HepG2 (cell line): ENCODE results near the gene EIF4EBP3. TPM values are rescaled to one million over a fixed set of nuclear protein-coding genes. Genes with fewer than 3 reads are reported as not detected.

Source experiments
- BCL6 ChIP-seq: IDR thresholded peaks from 2 replicates; pipeline ENCODE4 v1.6.1; 2016; ENCODE audit warnings: missing genetic modification reagents, missing compliant biosample characterization
- GTF3A ChIP-seq: sonication (generic); formaldehyde crosslinking; conservative IDR thresholded peaks from 2 replicates; pipeline ENCODE4 v1.4.0; 2020; ENCODE audit warnings: mild to moderate bottlenecking, missing genetic modification reagents
- MATR3 ChIP-seq: sonication (generic); formaldehyde crosslinking; IDR thresholded peaks from 2 replicates; pipeline ENCODE4 v1.4.0; 2020; ENCODE audit warnings: missing genetic modification reagents
- MED8 ChIP-seq: sonication (generic); formaldehyde crosslinking; IDR thresholded peaks from 2 replicates; pipeline ENCODE4 v1.8.1; 2023; ENCODE audit warnings: mild to moderate bottlenecking, missing genetic modification reagents; ENCODE audit not compliant: insufficient replicate concordance
- PREB ChIP-seq: sonication (generic); formaldehyde crosslinking; IDR thresholded peaks from 2 replicates; pipeline ENCODE4 v1.4.0; 2020; ENCODE audit warnings: missing genetic modification reagents
- SETDB1 ChIP-seq: sonication (generic); formaldehyde crosslinking; IDR thresholded peaks from 2 replicates; pipeline ENCODE4 v1.5.1; 2020; ENCODE audit warnings: missing genetic modification reagents, mild to moderate bottlenecking, borderline replicate concordance
- SIN3A ChIP-seq: IDR thresholded peaks from 2 replicates; pipeline ENCODE4 v1.6.1; 2011; ENCODE audit warnings: low read depth, mild to moderate bottlenecking, control low read depth, low read length, borderline replicate concordance
- SP1 ChIP-seq, 2 experiments: fragments of 450-650 bp in 1 of 2; sonication (generic) in 1 of 2; formaldehyde crosslinking in 1 of 2; IDR thresholded peaks; 2 replicates each; pipeline versions ENCODE4 v1.4.0 to v1.6.1; 2016 to 2020; ENCODE audit warnings: missing genetic modification reagents in 1 of 2
- TBX2 ChIP-seq: sonication (generic); formaldehyde crosslinking; IDR thresholded peaks from 2 replicates; pipeline ENCODE4 v1.5.0; 2020; ENCODE audit warnings: missing genetic modification reagents, mild to moderate bottlenecking, borderline replicate concordance
- ZBTB37 ChIP-seq: sonication (generic); formaldehyde crosslinking; IDR thresholded peaks from 2 replicates; pipeline ENCODE4 v1.4.0; 2020; ENCODE audit warnings: mild to moderate bottlenecking, missing genetic modification reagents
- ZBTB8A ChIP-seq: sonication (generic); formaldehyde crosslinking; IDR thresholded peaks from 2 replicates; pipeline ENCODE4 v1.4.0; 2020; ENCODE audit warnings: mild to moderate bottlenecking, low read depth, missing genetic modification reagents, borderline replicate concordance
- ZMYM3 ChIP-seq: sonication (generic); formaldehyde crosslinking; IDR thresholded peaks from 2 replicates; pipeline ENCODE4 v1.5.1; 2020; ENCODE audit warnings: mild to moderate bottlenecking, missing genetic modification reagents
- ZNF207 ChIP-seq: fragments of 450-650 bp; IDR thresholded peaks from 2 replicates; pipeline ENCODE4 v1.6.1; 2016; ENCODE audit warnings: antibody characterized with exemption, borderline replicate concordance
- ZNF280D ChIP-seq: sonication (generic); formaldehyde crosslinking; IDR thresholded peaks from 2 replicates; pipeline ENCODE4 v1.5.1; 2020; ENCODE audit warnings: mild to moderate bottlenecking, missing genetic modification reagents
- ZNF367 ChIP-seq: sonication (generic); formaldehyde crosslinking; IDR thresholded peaks from 2 replicates; pipeline ENCODE4 v1.4.0; 2020; ENCODE audit warnings: missing genetic modification reagents, borderline replicate concordance
- ZNF383 ChIP-seq: sonication (generic); formaldehyde crosslinking; IDR thresholded peaks from 2 replicates; pipeline ENCODE4 v1.4.0; 2020; ENCODE audit warnings: missing genetic modification reagents, mild to moderate bottlenecking, borderline replicate concordance
- ZNF761 ChIP-seq: sonication (generic); formaldehyde crosslinking; conservative IDR thresholded peaks from 2 replicates; pipeline ENCODE4 v1.4.0; 2020; ENCODE audit warnings: mild to moderate bottlenecking, missing genetic modification reagents
- polyA plus RNA-seq, 8 experiments: library from polyadenylated mRNA; depleted of rRNA in 3 of 8; stranded (reverse) in 7 of 8; unstranded in 1 of 8; fragments of >200 nt; fragmentation: Illumina TruSeq in 4 of 8; extraction: Trizol in 4 of 8; gene quantifications; 2 replicates each; pipeline versions ENCODE4 v1.2.1 to v1.2.3, GENCODE V29; 2011 to 2016; ENCODE audit warnings: low read depth in 4 of 8, missing spikeins in 1 of 8, mixed read lengths in 1 of 8; ENCODE audit not compliant: insufficient read depth in 1 of 8
- total RNA-seq, 5 experiments: library from RNA; depleted of rRNA; stranded (reverse); fragments of >200 nt; fragmentation: Illumina TruSeq; extraction: Trizol; gene quantifications; 2 replicates each; pipeline ENCODE4 v1.2.3, GENCODE V29; 2016; ENCODE audit warnings: low read depth in 1 of 5
- TF ChIP-seq, protein P1 (sequence below): sonication (generic); formaldehyde crosslinking; IDR thresholded peaks from 2 replicates; pipeline ENCODE4 v1.4.0; 2020; ENCODE audit warnings: missing genetic modification reagents

EIF4EBP3 gene
- total and polyA plus RNA-seq, 2 of the 13 experiments (the other 11 are each of a cell fraction or from before 2014, with no cell fraction given) = 0.61 to 1.7 TPM

GRCh38 chr5:140546851-140547507 lies 483 bp upstream of the EIF4EBP3 start (continued):
- TF ChIP-seq ZNF280D (CRISPR knock-in tag) = no peak
- TF ChIP-seq SETDB1 (CRISPR knock-in tag) = no peak
- no peak for TF ChIP-seq ZNF383 (CRISPR knock-in tag)
- peak; percentile 23; the same call in 1 of the 2 replicates for TF ChIP-seq SIN3A
- no peak for TF ChIP-seq SP1 (IDR thresholded peaks at IDR 0.05)
- TF ChIP-seq SP1 (CRISPR knock-in tag; IDR thresholded peaks at IDR 0.05) = no peak
- no peak for TF ChIP-seq MATR3 (CRISPR knock-in tag)
- no peak for TF ChIP-seq ZNF761 (CRISPR knock-in tag)
- no peak for TF ChIP-seq MED8
- TF ChIP-seq BCL6 (CRISPR knock-in tag) = no peak
- no peak for TF ChIP-seq ZBTB37 (CRISPR knock-in tag)
- no peak for TF ChIP-seq ZNF367 (CRISPR knock-in tag)
- TF ChIP-seq ZNF207 = no peak
- no peak for TF ChIP-seq TBX2 (CRISPR knock-in tag)
- TF ChIP-seq GTF3A (CRISPR knock-in tag) = 0 out of 2 replicates have a peak, but pooled peaks have one; percentile 40
- no peak for TF ChIP-seq ZBTB8A (CRISPR knock-in tag)
- no peak for TF ChIP-seq PREB (CRISPR knock-in tag)
- TF ChIP-seq ZMYM3 (CRISPR knock-in tag) = no peak
- TF ChIP-seq, protein P1, sequence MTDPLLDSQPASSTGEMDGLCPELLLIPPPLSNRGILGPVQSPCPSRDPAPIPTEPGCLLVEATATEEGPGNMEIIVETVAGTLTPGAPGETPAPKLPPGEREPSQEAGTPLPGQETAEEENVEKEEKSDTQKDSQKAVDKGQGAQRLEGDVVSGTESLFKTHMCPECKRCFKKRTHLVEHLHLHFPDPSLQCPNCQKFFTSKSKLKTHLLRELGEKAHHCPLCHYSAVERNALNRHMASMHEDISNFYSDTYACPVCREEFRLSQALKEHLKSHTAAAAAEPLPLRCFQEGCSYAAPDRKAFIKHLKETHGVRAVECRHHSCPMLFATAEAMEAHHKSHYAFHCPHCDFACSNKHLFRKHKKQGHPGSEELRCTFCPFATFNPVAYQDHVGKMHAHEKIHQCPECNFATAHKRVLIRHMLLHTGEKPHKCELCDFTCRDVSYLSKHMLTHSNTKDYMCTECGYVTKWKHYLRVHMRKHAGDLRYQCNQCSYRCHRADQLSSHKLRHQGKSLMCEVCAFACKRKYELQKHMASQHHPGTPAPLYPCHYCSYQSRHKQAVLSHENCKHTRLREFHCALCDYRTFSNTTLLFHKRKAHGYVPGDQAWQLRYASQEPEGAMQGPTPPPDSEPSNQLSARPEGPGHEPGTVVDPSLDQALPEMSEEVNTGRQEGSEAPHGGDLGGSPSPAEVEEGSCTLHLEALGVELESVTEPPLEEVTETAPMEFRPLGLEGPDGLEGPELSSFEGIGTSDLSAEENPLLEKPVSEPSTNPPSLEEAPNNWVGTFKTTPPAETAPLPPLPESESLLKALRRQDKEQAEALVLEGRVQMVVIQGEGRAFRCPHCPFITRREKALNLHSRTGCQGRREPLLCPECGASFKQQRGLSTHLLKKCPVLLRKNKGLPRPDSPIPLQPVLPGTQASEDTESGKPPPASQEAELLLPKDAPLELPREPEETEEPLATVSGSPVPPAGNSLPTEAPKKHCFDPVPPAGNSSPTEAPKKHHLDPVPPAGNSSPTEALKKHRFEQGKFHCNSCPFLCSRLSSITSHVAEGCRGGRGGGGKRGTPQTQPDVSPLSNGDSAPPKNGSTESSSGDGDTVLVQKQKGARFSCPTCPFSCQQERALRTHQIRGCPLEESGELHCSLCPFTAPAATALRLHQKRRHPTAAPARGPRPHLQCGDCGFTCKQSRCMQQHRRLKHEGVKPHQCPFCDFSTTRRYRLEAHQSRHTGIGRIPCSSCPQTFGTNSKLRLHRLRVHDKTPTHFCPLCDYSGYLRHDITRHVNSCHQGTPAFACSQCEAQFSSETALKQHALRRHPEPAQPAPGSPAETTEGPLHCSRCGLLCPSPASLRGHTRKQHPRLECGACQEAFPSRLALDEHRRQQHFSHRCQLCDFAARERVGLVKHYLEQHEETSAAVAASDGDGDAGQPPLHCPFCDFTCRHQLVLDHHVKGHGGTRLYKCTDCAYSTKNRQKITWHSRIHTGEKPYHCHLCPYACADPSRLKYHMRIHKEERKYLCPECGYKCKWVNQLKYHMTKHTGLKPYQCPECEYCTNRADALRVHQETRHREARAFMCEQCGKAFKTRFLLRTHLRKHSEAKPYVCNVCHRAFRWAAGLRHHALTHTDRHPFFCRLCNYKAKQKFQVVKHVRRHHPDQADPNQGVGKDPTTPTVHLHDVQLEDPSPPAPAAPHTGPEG (CRISPR knock-in tag) = no peak
